HUES48 (cell line): ENCODE data around the gene PSEN2.
"Not testable (repeated sequence)": the region's sequence is repeated elsewhere in the genome, so short reads cannot be mapped to it uniquely, and the experiment has no call there.

ENCODE experiments used
- H3K27ac ChIP-seq: one replicate; pipeline ENCODE4 v1.7.0; 2013; ENCODE audit warnings: low read depth, low read length, inconsistent platforms
- H3K27me3 ChIP-seq: 2 replicates; pipeline ENCODE4 v1.6.1; 2013; ENCODE audit warnings: mild to moderate bottlenecking, low read length; ENCODE audit not compliant: control insufficient read depth, insufficient read depth
- H3K36me3 ChIP-seq: 2 replicates; pipeline ENCODE4 v1.6.1; 2013; ENCODE audit warnings: low read length; ENCODE audit not compliant: control insufficient read depth, insufficient read depth
- H3K4me1 ChIP-seq: 2 replicates; pipeline ENCODE4 v1.6.1; 2013; ENCODE audit warnings: mild to moderate bottlenecking, low read length; ENCODE audit not compliant: control insufficient read depth, insufficient read depth
- H3K4me3 ChIP-seq: 2 replicates; pipeline ENCODE4 v1.5.1; 2013; ENCODE audit warnings: mild to moderate bottlenecking, low read depth, low read length
- H3K9ac ChIP-seq: 2 replicates; pipeline ENCODE4 v1.6.1; 2013; ENCODE audit warnings: mild to moderate bottlenecking, low read depth, low read length, moderate library complexity
- H3K9me3 ChIP-seq: 2 replicates; pipeline ENCODE4 v1.6.1; 2013; ENCODE audit warnings: low read length; ENCODE audit not compliant: control insufficient read depth, insufficient read depth

Gene PSEN2

DNA sequence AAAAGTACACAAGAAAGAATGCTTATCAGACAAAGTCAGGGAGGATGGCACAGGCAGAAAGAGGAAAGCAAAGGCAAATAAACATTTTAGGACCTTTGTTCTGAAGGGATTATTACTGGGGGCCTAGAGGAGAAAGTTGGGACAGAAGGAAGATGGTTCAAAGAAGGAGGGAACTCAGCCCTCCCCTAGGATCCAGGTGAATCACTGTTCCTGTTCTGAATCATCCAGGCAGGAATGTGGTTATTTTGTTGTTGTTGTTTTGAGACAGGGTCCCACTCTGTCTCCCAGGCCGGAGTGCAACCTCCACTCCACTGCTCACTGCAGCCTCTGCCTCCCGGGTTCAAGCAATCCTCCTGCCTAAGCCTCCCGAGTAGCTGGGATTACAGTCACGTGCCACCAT is 38.5 kb upstream of the PSEN2 start:
- H3K9me3 ChIP-seq, result peaks cover 5% of the 10 kb centered on the region; the same call in 1 of the 2 replicates
- no peak overlapping the region for H3K9ac ChIP-seq
- no peak overlapping the region for H3K4me3 ChIP-seq
- no peak overlapping the region for H3K27ac ChIP-seq
- H3K4me1 ChIP-seq, result peaks cover 9% of the 10 kb centered on the region
- no peaks in the 10 kb centered on the region for H3K36me3 ChIP-seq
- no peaks in the 10 kb centered on the region for H3K27me3 ChIP-seq

DNA sequence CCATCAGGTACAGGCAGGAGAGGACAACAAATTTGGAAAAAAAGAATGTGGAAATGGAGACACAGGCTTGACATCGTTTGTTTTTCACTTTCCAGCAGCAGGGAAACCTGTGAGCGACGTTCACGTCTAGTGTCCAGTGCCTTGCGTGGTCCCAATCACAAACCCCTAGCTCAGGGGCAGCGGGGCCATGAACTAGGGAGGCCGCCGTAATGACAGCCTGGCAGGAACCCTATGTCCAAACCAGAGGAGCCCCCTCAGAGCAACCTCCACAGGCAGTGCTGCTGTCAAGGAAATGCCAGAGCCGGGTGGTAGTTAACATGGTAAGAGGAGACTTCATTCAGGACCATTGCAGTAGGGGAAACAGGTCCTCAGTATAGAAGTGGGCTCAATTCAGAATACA is 37.8 kb upstream of the PSEN2 start:
- H3K27ac ChIP-seq, result no peak overlapping the region

DNA sequence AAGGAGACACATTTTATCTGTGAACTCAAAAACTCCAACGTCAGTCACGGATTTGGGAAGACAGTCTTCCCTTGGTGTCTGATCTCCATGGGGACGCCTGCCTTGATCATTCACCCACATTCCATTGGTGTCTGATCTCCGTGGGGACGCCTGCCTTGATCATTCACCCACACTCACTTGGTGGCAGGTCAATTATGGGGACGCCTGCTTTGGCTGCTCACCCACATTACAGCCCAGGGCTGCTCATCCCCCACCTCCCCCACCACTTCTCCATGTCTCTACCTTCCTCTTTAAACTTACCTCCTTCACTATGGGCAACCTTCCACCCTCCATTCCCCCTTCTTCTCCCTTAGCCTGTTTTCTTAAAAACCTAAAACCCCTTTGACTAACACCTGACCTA is 36.2 kb upstream of the PSEN2 start:
- H3K4me3 ChIP-seq, H3K27me3 ChIP-seq, H3K9ac ChIP-seq, H3K9me3 ChIP-seq, H3K27ac ChIP-seq, H3K4me1 ChIP-seq, H3K36me3 ChIP-seq: not testable (repeated sequence)

More for the DNA sequence above, 37.8 kb upstream of the PSEN2 start:
- Histone ChIP-seq H3K4me1 (peaks cover 3% of the 10 kb centered on the region; the same call in 1 of the 2 replicates), H3K36me3 (no peaks in the 10 kb centered on the region), H3K27me3 (no peaks in the 10 kb centered on the region), H3K4me3 (no peak overlapping the region), H3K9ac (no peak overlapping the region), H3K9me3 (peaks cover 5% of the 10 kb centered on the region; the same call in 1 of the 2 replicates)

- not testable (repeated sequence) for H3K4me1 ChIP-seq, H3K4me3 ChIP-seq, H3K36me3 ChIP-seq, H3K27me3 ChIP-seq, H3K27ac ChIP-seq, H3K9ac ChIP-seq, H3K9me3 ChIP-seq
These were observed 35.0 kb upstream of the PSEN2 start for GRCh38 chr1:226835396-226835795.

GRCh38 chr1:226837966-226838365 is 32.5 kb upstream of the PSEN2 start:
- not testable (repeated sequence) for H3K4me1 ChIP-seq, H3K9ac ChIP-seq, H3K4me3 ChIP-seq, H3K9me3 ChIP-seq, H3K27me3 ChIP-seq, H3K36me3 ChIP-seq, H3K27ac ChIP-seq

GRCh38 chr1:226838456-226838855 is 32.0 kb upstream of the PSEN2 start:
- Histone ChIP-seq H3K9me3 (peaks cover 5% of the 10 kb centered on the region; the same call in 1 of the 2 replicates), H3K27me3 (no peaks in the 10 kb centered on the region), H3K4me1 (0 out of 2 replicates have a peak, but pooled peaks cover 5% of the 10 kb centered on the region), H3K4me3 (no peak overlapping the region), H3K36me3 (no peaks in the 10 kb centered on the region), H3K27ac (no peak overlapping the region), H3K9ac (no peak overlapping the region)

DNA sequence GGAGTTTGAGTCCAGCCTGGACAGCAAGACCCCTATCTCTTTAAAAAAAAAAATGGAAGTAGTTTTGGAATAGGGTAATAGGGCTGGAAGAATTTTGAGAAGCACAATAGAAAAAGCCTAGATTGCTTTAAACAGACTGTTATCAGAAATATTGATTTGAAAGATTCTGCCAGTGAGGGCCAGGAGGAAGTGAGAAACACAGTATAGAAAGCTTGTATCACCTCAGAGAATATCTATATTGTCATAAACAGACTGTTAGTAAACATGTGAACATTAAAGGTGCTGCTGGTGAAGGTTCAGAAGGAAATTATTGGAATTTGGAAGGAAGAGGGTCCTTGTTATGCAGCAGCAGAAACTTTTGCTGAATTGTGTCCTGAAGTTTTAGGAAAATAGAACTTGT is 24.8 kb upstream of the PSEN2 start:
- Histone ChIP-seq H3K36me3 (no peaks in the 10 kb centered on the region), H3K9me3 (no peaks in the 10 kb centered on the region), H3K27me3 (no peaks in the 10 kb centered on the region), H3K27ac (no peak overlapping the region), H3K4me1 (peaks cover 16% of the 10 kb centered on the region), H3K9ac (no peak overlapping the region), H3K4me3 (no peak overlapping the region)

GRCh38 chr1:226846786-226847185 is 23.6 kb upstream of the PSEN2 start:
- peaks cover 21% of the 10 kb centered on the region for H3K4me1 ChIP-seq
- H3K9me3 ChIP-seq, result no peaks in the 10 kb centered on the region
- no peak overlapping the region for H3K4me3 ChIP-seq
- H3K27me3 ChIP-seq, result no peaks in the 10 kb centered on the region
- no peak overlapping the region for H3K27ac ChIP-seq
- H3K36me3 ChIP-seq, result no peaks in the 10 kb centered on the region
- H3K9ac ChIP-seq, result no peak overlapping the region

- H3K4me3 ChIP-seq, H3K9ac ChIP-seq, H3K36me3 ChIP-seq, H3K27ac ChIP-seq, H3K9me3 ChIP-seq, H3K27me3 ChIP-seq: not testable (repeated sequence)
- peaks cover 17% of the 10 kb centered on the region for H3K4me1 ChIP-seq
These were observed 15.9 kb upstream of the PSEN2 start for GRCh38 chr1:226854548-226854947.

DNA sequence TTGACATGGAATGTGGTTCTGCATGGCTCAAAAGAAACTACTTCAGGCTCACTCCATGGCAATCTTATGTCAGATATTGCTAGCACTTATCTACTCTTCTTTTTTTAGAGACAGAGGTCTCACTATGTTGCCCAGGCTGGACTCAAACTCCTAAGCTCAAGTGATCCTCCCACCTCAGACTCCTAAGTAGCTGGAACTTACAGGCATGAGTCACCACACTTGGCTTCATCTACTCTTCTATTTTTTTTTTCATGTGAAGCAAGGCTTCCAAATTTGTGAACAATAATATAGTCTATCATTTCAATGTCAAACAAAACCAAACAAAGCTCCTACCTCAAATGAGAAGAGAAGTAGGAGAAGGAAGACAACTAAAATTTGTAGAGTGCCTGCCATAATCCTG is 7.5 kb upstream of the PSEN2 start:
- H3K4me1 ChIP-seq, result peaks cover 19% of the 10 kb centered on the region
- H3K9ac ChIP-seq, result no peak overlapping the region
- no peak overlapping the region for H3K4me3 ChIP-seq
- no peaks in the 10 kb centered on the region for H3K9me3 ChIP-seq
- no peak overlapping the region for H3K27ac ChIP-seq
- H3K36me3 ChIP-seq, result no peaks in the 10 kb centered on the region
- no peaks in the 10 kb centered on the region for H3K27me3 ChIP-seq

DNA sequence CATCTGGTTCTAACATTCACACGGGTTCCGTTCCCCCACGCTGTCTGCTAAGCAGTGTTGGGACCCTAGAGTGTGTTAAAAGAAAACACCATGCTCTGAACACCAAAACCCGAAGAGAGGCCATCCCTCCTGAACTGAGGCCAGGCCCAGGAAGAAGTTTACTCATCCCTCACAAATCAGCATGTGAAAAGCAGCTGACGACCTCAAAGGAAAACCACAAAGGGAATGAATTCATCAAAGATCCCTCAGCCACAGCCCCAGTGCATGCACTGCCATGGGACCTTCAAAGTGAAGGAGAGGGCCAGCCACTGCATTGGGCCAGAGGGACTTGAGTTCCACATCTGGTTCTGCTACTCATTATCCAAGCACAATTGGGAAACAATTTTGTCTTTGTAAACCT is 7.0 kb upstream of the PSEN2 start:
- no peaks in the 10 kb centered on the region for H3K27me3 ChIP-seq
- H3K4me3 ChIP-seq, result no peak overlapping the region
- H3K9me3 ChIP-seq, result no peaks in the 10 kb centered on the region
- H3K36me3 ChIP-seq, result no peaks in the 10 kb centered on the region
- H3K27ac ChIP-seq, result peak overlapping the region; percentile 48
- peaks cover 21% of the 10 kb centered on the region for H3K4me1 ChIP-seq
- no peak overlapping the region for H3K9ac ChIP-seq

- Histone ChIP-seq H3K27ac (no peak overlapping the region), H3K36me3 (no peaks in the 10 kb centered on the region), H3K4me1 (peaks cover 21% of the 10 kb centered on the region), H3K9ac (no peak overlapping the region), H3K4me3 (no peak overlapping the region), H3K9me3 (no peaks in the 10 kb centered on the region), H3K27me3 (no peaks in the 10 kb centered on the region)
These were observed 6.1 kb upstream of the PSEN2 start for GRCh38 chr1:226864311-226864710.
